Bronchial epithelial cell (primary cell): ENCODE results near the gene OGG1. TPM values are rescaled to one million over a fixed set of nuclear protein-coding genes. Genes with fewer than 3 reads are reported as not detected.

Experiments used
- DNase-seq: peaks from one replicate; pipeline ENCODE4 v3.0.0-alpha.2; 2010; ENCODE audit warnings: low read depth
- FAIRE-seq: peaks from 2 replicates; lab custom pipeline; 2011; peaks lifted over from hg19 to GRCh38; lab: Jason Lieb, UNC
- H3K27me3 ChIP-seq: 2 replicates; pipeline ENCODE4 v1.5.1; 2011; ENCODE audit warnings: low read length; ENCODE audit not compliant: control insufficient read depth, insufficient read depth
- H3K36me3 ChIP-seq: 2 replicates; pipeline ENCODE4 v1.5.1; 2011; ENCODE audit warnings: low read length; ENCODE audit not compliant: control insufficient read depth, insufficient read depth
- H3K4me3 ChIP-seq: 2 replicates; pipeline ENCODE4 v1.5.1; 2011; ENCODE audit warnings: mild to moderate bottlenecking, low read depth, low read length, control low read depth
- CTCF ChIP-seq: IDR thresholded peaks from 2 replicates; pipeline ENCODE4 v1.5.1; 2011; ENCODE audit warnings: mild to moderate bottlenecking, moderate library complexity, low read length, control low read depth, inconsistent platforms; ENCODE audit not compliant: insufficient read depth, severe bottlenecking
- total RNA-seq: library from RNA; depleted of rRNA; stranded (reverse); fragments of >200 nt; gene quantifications from 2 replicates; pipeline ENCODE4 v1.2.1, GENCODE V29; 2014

The OGG1 gene
- 21.6 and 26.5 TPM in 2 replicates for total RNA-seq

DNA sequence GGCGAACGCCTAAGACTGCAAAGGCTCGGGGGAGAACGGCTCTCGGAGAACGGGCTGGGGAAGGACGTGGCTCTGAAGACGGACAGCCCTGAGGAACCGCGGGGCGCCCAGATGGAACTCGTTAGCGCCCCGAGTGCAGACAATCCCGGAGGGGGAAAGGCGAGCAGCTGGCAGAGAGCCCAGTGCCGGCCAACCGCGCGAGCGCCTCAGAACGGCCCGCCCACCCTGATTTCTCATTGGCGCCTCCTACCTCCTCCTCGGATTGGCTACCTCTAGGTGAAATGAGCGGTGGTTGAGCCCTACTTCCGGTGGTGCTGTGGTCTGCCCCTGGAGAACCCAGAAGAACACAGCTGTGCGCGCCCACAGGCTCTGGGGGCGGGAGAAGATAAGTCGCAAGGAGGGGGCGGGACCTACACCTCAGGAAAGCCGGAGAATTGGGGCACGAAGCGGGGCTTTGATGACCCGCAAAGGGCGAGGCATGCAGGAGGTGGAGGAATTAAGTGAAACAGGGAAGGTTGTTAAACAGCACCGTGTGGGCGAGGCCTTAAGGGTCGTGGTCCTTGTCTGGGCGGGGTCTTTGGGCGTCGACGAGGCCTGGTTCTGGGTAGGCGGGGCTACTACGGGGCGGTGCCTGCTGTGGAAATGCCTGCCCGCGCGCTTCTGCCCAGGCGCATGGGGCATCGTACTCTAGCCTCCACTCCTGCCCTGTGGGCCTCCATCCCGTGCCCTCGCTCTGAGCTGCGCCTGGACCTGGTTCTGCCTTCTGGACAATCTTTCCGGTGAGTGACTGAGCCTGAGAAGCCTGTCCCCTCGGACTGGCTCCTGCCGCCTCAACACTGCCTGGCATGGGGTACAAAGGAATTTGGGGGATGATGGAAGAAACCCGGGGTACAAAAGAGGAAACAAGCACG lies at the start of gene OGG1:
OGG1 (plus strand) TSS at position 308 of the 911 bp plus-strand sequence; CDS start at position 643, 335 bp downstream.
- TF ChIP-seq CTCF = no peak
- H3K36me3 ChIP-seq = peaks cover 9% of the 10 kb centered on the region
- no peaks in the 10 kb centered on the region for H3K27me3 ChIP-seq
- H3K4me3 ChIP-seq = peak within 1 kb of the TSS; percentile 56
- FAIRE-seq = no peak
- peak; percentile 95 for DNase-seq

DNA sequence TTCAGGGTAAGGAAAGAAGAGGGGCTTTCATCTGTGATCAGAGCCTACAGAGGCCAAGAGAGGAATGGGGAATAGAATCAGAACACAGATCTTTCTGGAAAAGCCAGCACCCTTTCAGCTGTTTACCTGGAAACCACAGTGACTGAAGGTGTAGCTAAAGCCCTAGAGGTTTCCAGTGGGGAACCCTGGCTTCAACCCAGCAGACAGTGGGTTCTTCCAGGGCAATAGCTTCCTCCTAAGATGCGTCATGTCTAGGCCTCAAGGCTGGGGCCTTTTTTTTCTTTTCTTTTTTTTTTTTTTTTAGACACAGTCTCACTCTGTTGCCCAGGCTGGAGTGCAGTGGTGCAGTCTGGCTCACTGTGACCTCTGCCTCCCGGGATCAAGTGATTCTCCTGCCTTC lies 49.2 kb upstream of the OGG1 start:
- H3K4me3 ChIP-seq = no peak overlapping the region
- H3K36me3 ChIP-seq = peaks cover 6% of the 10 kb centered on the region
- FAIRE-seq (no peak), DNase-seq (no peak)
- no peak for TF ChIP-seq CTCF
- H3K27me3 ChIP-seq = no peaks in the 10 kb centered on the region

- FAIRE-seq = no peak
- Histone ChIP-seq H3K27me3 (no peaks in the 10 kb centered on the region), H3K36me3 (peaks cover 6% of the 10 kb centered on the region)
These were observed 48.7 kb upstream of the OGG1 start for GRCh38 chr3:9701006-9701405.

DNA sequence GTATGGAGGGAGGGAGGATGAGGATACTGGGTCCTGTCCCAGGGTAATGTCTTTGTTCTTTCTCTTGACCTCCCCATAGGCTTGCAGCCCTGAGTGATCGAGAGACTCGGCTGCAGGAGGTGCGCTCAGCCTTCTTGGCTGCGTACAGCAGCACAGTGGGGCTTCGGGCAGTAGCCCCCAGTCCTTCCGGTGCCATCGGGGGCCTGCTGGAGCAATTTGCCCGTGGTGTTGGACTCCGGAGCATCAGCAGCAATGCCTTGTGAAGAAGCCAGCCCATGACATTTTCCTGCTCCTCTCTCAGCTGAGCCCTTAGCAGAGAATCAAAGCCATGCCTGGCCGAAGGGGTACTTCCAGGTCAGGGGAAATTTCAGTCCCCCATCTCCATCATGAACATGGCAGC lies 48.0 kb upstream of the OGG1 start:
- Histone ChIP-seq H3K4me3 (no peak overlapping the region), H3K27me3 (no peaks in the 10 kb centered on the region), H3K36me3 (peaks cover 6% of the 10 kb centered on the region)
- no peak for FAIRE-seq
- DNase-seq = no peak
- TF ChIP-seq CTCF = no peak

More at GRCh38 chr3:9701006-9701405, 48.7 kb upstream of the OGG1 start:
- DNase-seq = peak; percentile 72
- H3K4me3 ChIP-seq = no peak overlapping the region
- no peak for TF ChIP-seq CTCF

GRCh38 chr3:9703240-9703639 lies 46.5 kb upstream of the OGG1 start:
- FAIRE-seq (no peak), DNase-seq (no peak)
- H3K27me3 ChIP-seq = no peaks in the 10 kb centered on the region
- peaks cover 4% of the 10 kb centered on the region for H3K36me3 ChIP-seq
- H3K4me3 ChIP-seq = no peak overlapping the region
- TF ChIP-seq CTCF = no peak
